CD14-positive monocyte (primary cell): ENCODE data around the gene LEKR1. TPM values are rescaled to one million over a fixed set of nuclear protein-coding genes. Genes with fewer than 3 reads are reported as not detected.

Experiments used
- DNase-seq, 3 donors: peaks; one replicate each; pipeline ENCODE4 v3.0.0-alpha.2; 2011 to 2022
- H2AFZ ChIP-seq: 2 replicates; pipeline ENCODE4 v1.6.0; 2012; ENCODE audit warnings: mild to moderate bottlenecking, low read depth, low read length, inconsistent platforms; ENCODE audit not compliant: insufficient read depth, poor library complexity, severe bottlenecking
- H3K27ac ChIP-seq, 2 donors: 1 replicate in 1 of 2; 2 replicates in 1 of 2; pipeline ENCODE4 v1.5.1; 2012 to 2013; ENCODE audit warnings: low read length in 2 of 2, control low read depth in 1 of 2, inconsistent platforms in 1 of 2, low read depth in 1 of 2, mild to moderate bottlenecking in 1 of 2
- H3K27me3 ChIP-seq, 2 donors: one replicate each; pipeline versions ENCODE4 v1.6.0 to v1.6.1; 2011 to 2013; ENCODE audit warnings: low read length in 2 of 2; ENCODE audit not compliant: control insufficient read depth in 2 of 2, insufficient read depth in 2 of 2
- H3K36me3 ChIP-seq, 2 donors: replicated peaks in 1 of 2; 1 replicate in 1 of 2; 2 replicates in 1 of 2; pipeline versions ENCODE4 v1.5.1 to v1.6.1; 2012 to 2013; ENCODE audit warnings: low read length in 2 of 2, control low read depth in 1 of 2, inconsistent platforms in 1 of 2, mild to moderate bottlenecking in 1 of 2; ENCODE audit not compliant: insufficient read depth in 2 of 2, control insufficient read depth in 1 of 2
- H3K4me1 ChIP-seq, 2 donors: 1 replicate in 1 of 2; 2 replicates in 1 of 2; pipeline versions ENCODE4 v1.5.1 to v1.6.1; 2012 to 2013; ENCODE audit warnings: low read length in 2 of 2, control low read depth in 1 of 2, inconsistent platforms in 1 of 2, mild to moderate bottlenecking in 1 of 2, moderate library complexity in 1 of 2; ENCODE audit not compliant: insufficient read depth in 2 of 2, control insufficient read depth in 1 of 2
- H3K4me2 ChIP-seq: replicated peaks from 2 replicates; pipeline ENCODE3; 2012; ENCODE audit warnings: low read length, moderate library complexity, mild to moderate bottlenecking; ENCODE audit not compliant: poor library complexity, severe bottlenecking; ENCODE audit errors: extremely low read depth
- H3K4me3 ChIP-seq, 3 experiments: fragments of 200-600 bp in 1 of 3; sonication (generic) in 1 of 3; replicated peaks in 1 of 3; 1 replicate in 2 of 3; 2 replicates in 1 of 3; pipeline ENCODE4 v1.5.1; 2011 to 2013; ENCODE audit warnings: low read length in 3 of 3, mild to moderate bottlenecking in 3 of 3, control low read depth in 2 of 3, low read depth in 2 of 3, inconsistent platforms in 1 of 3, moderate library complexity in 1 of 3
- H3K79me2 ChIP-seq: 2 replicates; pipeline ENCODE4 v1.6.0; 2012; ENCODE audit warnings: mild to moderate bottlenecking, control low read depth, inconsistent platforms, low read length, moderate library complexity; ENCODE audit not compliant: insufficient read depth
- H3K9ac ChIP-seq: 2 replicates; pipeline ENCODE4 v1.6.0; 2017; ENCODE audit warnings: low read length, mild to moderate bottlenecking; ENCODE audit not compliant: insufficient read depth, poor library complexity, severe bottlenecking
- H3K9me3 ChIP-seq, 2 donors: replicated peaks in 1 of 2; 1 replicate in 1 of 2; 2 replicates in 1 of 2; pipeline versions ENCODE4 v1.5.1 to v1.6.1; 2012 to 2013; ENCODE audit warnings: low read length in 2 of 2, control low read depth in 1 of 2; ENCODE audit not compliant: control insufficient read depth in 1 of 2, insufficient read depth in 1 of 2
- H4K20me1 ChIP-seq: 2 replicates; pipeline ENCODE4 v1.6.0; 2012; ENCODE audit warnings: mild to moderate bottlenecking, low read length, control low read depth, moderate library complexity; ENCODE audit not compliant: insufficient read depth
- H3K27ac Mint-ChIP-seq, 7 donors: one replicate each; pipeline ENCODE4 v1.8.0; 2020; ENCODE audit warnings: mild to moderate bottlenecking in 7 of 7, mixed read lengths in 7 of 7, moderate library complexity in 6 of 7, inconsistent platforms in 2 of 7
- H3K27me3 Mint-ChIP-seq, 3 donors: one replicate each; pipeline ENCODE4 v1.8.0; 2021 to 2022; ENCODE audit warnings: low read depth in 3 of 3, mild to moderate bottlenecking in 3 of 3, mixed read lengths in 3 of 3, moderate library complexity in 3 of 3, inconsistent platforms in 1 of 3
- H3K36me3 Mint-ChIP-seq, 2 donors: one replicate each; pipeline ENCODE4 v1.8.0; 2020; ENCODE audit warnings: mixed read lengths in 2 of 2, inconsistent platforms in 1 of 2, mild to moderate bottlenecking in 1 of 2
- H3K4me1 Mint-ChIP-seq: one replicate; pipeline ENCODE4 v1.8.0; 2020; ENCODE audit warnings: mild to moderate bottlenecking, mixed read lengths
- H3K4me3 Mint-ChIP-seq, 2 donors: one replicate each; pipeline ENCODE4 v1.8.0; 2020; ENCODE audit warnings: mild to moderate bottlenecking in 2 of 2, mixed read lengths in 2 of 2, moderate library complexity in 1 of 2
- H3K9me3 Mint-ChIP-seq, 7 donors: one replicate each; pipeline ENCODE4 v1.8.0; 2020 to 2022; ENCODE audit warnings: mixed read lengths in 7 of 7, mild to moderate bottlenecking in 6 of 7, moderate library complexity in 6 of 7, inconsistent platforms in 2 of 7
- CTCF ChIP-seq: fragments of 200-600 bp; IDR thresholded peaks from one replicate; pipeline ENCODE4 v1.8.0; 2022; ENCODE audit warnings: antibody characterized with exemption, mild to moderate bottlenecking
- WGBS: methylation state at CpG from one replicate; pipeline ENCODE4 v1.1.5; 2013; ENCODE audit warnings: missing lambda C conversion rate; ENCODE audit not compliant: insufficient coverage; 5-methylcytosine and 5-hydroxymethylcytosine counted together
- intact Hi-C, 2 donors: fragments of 100-400 bp; cut with micrococcal nuclease; formaldehyde crosslinking; loops; one replicate each; pipeline versions ENCODE4 v1.15.0 to v1.15.1; 2023
- polyA plus RNA-seq, 3 donors: library from polyadenylated mRNA; depleted of rRNA in 1 of 3; unstranded in 2 of 3; stranded (reverse) in 1 of 3; fragments of 300-500 nt in 2 of 3; fragments of >200 nt in 1 of 3; fragmentation: Illumina TruSeq in 2 of 3; gene quantifications; 1 replicate in 2 of 3; 2 replicates in 1 of 3; pipeline ENCODE4 v1.2.3, GENCODE V29; 2012 to 2021

LEKR1 gene
- polyA plus RNA-seq, 3 donors, result 0.51 to 0.80 TPM; not detected in 1

DNA sequence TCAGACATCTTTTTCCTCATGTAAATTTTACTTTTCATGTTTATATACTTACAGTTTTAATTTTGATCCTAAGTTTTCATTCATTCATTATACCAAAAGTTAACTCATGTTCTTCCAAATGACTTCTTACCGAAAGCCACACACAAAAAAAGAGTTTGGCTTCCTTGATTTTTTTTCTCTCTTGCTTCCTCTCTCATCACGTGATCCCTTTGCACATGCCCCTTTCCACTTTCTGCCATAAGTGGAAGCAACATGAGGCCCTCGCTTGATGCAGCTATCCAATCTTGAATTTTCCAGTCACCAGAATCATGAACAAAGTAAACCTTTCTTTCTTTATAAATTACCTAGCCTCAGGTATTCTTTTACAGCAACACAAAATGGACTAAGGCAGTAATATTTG lies 93.7 kb downstream of the LEKR1 start:
- Histone ChIP-seq H4K20me1 (no peaks in the 10 kb centered on the region), H3K9ac (no peak overlapping the region), H3K4me1 (no peaks in the 10 kb centered on the region), H3K9me3 (no peaks in the 10 kb centered on the region), H3K4me3 (no peak overlapping the region), H3K27me3 (no peaks in the 10 kb centered on the region), H3K27ac (no peak overlapping the region), H3K4me2 (no peak overlapping the region), H3K36me3 (no peaks in the 10 kb centered on the region), H2AFZ (no peak overlapping the region), H3K79me2 (no peaks in the 10 kb centered on the region)
- no peaks in the 10 kb centered on the region for H3K36me3 Mint-ChIP-seq
- H3K9me3 Mint-ChIP-seq, result peaks cover 3 to 11% (median 5%) of the 10 kb centered on the region in 7 donors
- intact Hi-C loops, result no loop called here
- H3K4me3 Mint-ChIP-seq, result no peak overlapping the region
- WGBS, result 97% methylated on average over 3 of the region's 3 CpGs
- no peak for TF ChIP-seq CTCF
- peaks cover 0 to 3% (median 0%) of the 10 kb centered on the region in 3 donors for H3K27me3 Mint-ChIP-seq
- no peak for DNase-seq
- H3K27ac Mint-ChIP-seq, result no peak overlapping the region
- H3K4me1 Mint-ChIP-seq, result no peaks in the 10 kb centered on the region

GRCh38 chr3:156920399-156920798 lies 94.2 kb downstream of the LEKR1 start:
- DNase-seq, result no peak
- Mint-ChIP-seq H3K27me3 (peaks cover 0 to 3% (median 0%) of the 10 kb centered on the region in 3 donors), H3K9me3 (peaks cover 2 to 11% (median 4%) of the 10 kb centered on the region in 7 donors), H3K36me3 (no peaks in the 10 kb centered on the region), H3K27ac (no peak overlapping the region), H3K4me3 (no peak overlapping the region), H3K4me1 (no peaks in the 10 kb centered on the region)
- no peak overlapping the region for H3K4me2 ChIP-seq
- H3K27me3 ChIP-seq, result no peaks in the 10 kb centered on the region
- no peaks in the 10 kb centered on the region for H3K79me2 ChIP-seq
- no peak overlapping the region for H3K27ac ChIP-seq
- no peak overlapping the region for H2AFZ ChIP-seq
- no peak overlapping the region for H3K9ac ChIP-seq
- no peaks in the 10 kb centered on the region for H3K9me3 ChIP-seq
- intact Hi-C loops, result no loop called here
- no peaks in the 10 kb centered on the region for H3K36me3 ChIP-seq
- H3K4me1 ChIP-seq, result no peaks in the 10 kb centered on the region
- no peaks in the 10 kb centered on the region for H4K20me1 ChIP-seq
- no peak for TF ChIP-seq CTCF
- no peak overlapping the region for H3K4me3 ChIP-seq
- WGBS, result no CpG with 5 or more reads among the region's 1 CpG
